Renal cortical epithelial cell (primary cell): Measurements from ENCODE around the gene GSPT2. TPM values are rescaled to one million over a fixed set of nuclear protein-coding genes. Genes with fewer than 3 reads are reported as not detected.
"Not testable (repeated sequence)": the region's sequence is repeated elsewhere in the genome, so short reads cannot be mapped to it uniquely, and the experiment has no call there.

ENCODE experiments used
- DNase-seq: peaks from one replicate; pipeline ENCODE4 v3.0.0-alpha.2; 2011; ENCODE audit warnings: low read depth
- total RNA-seq: library from RNA; depleted of rRNA; stranded (reverse); fragments of >200 nt; gene quantifications from 2 replicates; pipeline ENCODE4 v1.2.3, GENCODE V29; 2014

The GSPT2 gene
- 4.3 and 15.5 TPM in 2 replicates for total RNA-seq

- DNase-seq = peak; percentile 52
Measured at GRCh38 chrX:51743179-51743957, at the start of gene GSPT2. GSPT2 (plus strand) TSS chrX:51743442; CDS start chrX:51743627, 185 bp downstream.

DNA sequence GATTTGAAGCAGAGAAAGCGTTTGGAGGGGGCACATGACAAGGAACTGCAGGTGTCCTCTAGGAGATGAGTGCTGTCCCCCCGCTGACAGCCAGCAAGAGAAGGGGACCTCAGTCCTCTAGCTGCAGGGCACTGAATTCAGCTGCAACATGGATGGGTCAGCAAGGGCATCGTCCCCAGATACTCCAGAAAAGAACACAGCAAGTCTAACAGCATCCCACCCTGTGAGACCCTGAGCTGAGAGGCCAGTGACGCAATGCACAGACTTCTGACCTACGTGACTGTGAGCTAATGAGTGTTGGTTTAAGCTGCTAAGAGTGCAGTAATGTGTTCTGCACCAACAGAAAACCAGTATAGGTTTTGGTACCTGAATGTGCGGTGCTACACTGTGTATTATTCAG, 49.0 kb upstream of the GSPT2 start:
- no peak for DNase-seq

DNA sequence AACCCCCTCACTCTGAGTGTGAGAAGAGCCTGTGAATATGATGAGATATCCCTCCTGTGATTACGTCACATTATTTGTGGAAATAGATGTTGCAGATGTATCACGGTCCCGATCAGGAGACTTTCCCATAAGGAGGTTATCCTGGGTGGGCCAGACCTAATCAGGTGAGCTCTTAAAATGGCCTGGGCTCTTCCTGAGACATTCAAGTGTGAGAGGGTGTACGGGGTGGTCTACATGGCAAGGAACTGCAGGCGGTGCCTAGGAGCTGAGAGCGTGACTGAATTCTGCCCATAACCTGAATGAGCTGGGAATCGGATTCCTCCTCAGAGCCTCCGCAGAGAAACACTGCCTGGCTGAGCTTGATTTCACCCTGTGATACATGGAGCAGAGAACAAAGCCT, 45.8 kb upstream of the GSPT2 start:
- DNase-seq = no peak

- not testable (repeated sequence) for DNase-seq
Measured at GRCh38 chrX:51710277-51711164, 32.7 kb upstream of the GSPT2 start, which contains the start of gene CENPVL1. CENPVL1 (plus strand) TSS chrX:51710512; CDS start chrX:51710512, 0 bp downstream.

DNA sequence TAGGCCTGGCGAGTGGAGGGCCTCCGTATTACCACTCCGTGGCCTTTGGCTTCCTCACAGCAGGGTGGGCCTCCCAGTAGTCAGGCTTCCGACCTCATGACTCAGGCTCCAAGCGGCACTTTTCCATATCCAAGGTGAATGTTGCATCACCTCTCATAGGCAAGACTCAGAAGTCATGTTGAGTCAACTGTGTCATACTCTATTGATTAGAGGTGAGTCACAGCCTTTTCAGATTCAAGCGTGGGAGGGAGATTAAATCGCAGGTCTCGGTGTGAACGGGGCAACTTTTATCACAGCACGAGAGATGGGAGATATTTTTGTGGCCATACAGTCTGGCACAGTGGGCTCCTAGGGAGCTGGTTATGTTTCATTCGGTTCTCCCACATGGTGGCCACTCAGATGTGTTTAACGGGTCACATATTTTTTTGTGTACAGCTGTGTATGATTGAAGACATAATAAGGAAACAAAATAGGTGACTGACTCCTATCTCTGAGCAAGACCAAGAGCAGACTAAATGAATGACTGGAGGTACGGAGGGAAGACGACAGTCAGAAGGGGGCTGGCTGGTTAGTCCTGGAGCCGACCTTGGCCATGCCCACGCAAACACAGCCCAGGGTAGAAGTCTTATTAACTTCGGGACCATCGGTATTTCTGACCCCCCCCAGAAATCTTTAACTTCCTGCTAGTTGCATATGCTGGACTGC, 30.1 kb upstream of the GSPT2 start:
- not testable (repeated sequence) for DNase-seq

GRCh38 chrX:51728202-51728601, 15.0 kb upstream of the GSPT2 start:
- no peak for DNase-seq

GRCh38 chrX:51737091-51737490, 6.2 kb upstream of the GSPT2 start:
- DNase-seq = no peak

GRCh38 chrX:51742586-51742985, 656 bp upstream of the GSPT2 start:
- no peak for DNase-seq

DNA sequence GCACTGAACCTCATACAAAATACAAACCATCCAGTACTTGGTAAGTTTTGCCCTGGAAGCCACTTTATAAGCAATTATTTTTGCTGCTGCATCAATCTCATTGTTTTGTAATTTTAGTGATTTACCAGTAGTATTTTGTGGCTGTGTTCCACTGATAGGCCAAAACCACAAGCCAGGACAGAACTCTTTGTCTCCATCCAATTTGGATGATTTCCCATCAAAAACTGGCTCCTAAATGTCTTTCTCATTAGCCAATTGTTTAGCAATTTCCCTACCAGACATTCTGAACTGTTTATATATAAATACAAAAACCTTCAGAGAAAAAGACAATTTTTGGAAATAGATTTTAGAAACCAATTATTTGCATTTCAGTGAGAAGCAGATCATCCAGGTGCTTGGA, 4.4 kb downstream of the GSPT2 start:
- DNase-seq = no peak

GRCh38 chrX:51759055-51759839, 16.0 kb downstream of the GSPT2 start:
- DNase-seq = no peak

GRCh38 chrX:51760657-51761056, 17.4 kb downstream of the GSPT2 start:
- no peak for DNase-seq

DNA sequence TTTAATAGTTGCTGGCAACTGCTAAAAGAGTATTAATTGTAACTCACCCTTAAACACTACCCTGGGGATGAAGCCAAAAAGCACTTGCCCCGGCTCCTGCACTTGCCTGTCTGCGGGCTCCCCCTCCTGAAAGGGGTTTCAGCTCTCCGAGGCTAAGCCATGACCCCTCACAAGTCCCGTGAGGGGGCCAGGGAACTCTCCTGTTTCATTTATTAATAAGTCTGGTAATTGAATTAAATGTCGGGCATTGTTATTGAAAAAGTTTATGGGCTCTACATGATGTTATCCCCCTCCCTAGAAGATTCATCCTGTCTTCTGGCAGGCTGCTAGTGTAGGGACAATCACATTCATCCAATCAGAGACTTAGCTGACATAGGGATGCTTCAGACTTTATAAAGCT, 23.3 kb downstream of the GSPT2 start:
- DNase-seq = no peak

DNA sequence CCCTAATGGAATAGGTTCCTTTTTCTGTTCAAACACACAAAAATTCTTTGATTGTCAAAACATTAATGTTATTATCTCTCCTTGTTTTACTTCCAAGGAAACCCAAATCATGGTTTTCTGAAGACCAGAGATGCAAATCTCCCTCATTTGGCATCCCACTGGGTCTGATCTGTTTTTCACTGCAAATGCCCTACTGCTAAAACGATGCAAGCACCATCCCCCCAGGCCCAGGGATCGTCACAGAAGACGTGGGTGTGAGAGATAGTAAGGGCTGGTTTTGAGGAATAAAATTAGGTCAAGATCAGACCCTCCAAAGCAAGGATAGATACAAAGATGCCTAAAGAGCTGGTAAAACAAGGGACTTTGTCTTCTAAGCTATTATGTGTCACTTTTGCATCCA, 33.6 kb downstream of the GSPT2 start:
- no peak for DNase-seq

- no peak for DNase-seq
Measured at GRCh38 chrX:51779306-51779705, 36.1 kb downstream of the GSPT2 start.

- DNase-seq = no peak
Measured at GRCh38 chrX:51795136-51795535, 51.9 kb downstream of the GSPT2 start.

Other genes starting within 250 kb of the GSPT2 start
- gene NUDT11, start 246.8 kb upstream of the GSPT2 start, total RNA-seq = 1.7 and 3.3 TPM in 2 replicates
- gene CENPVL3, start 124.5 kb upstream of the GSPT2 start, total RNA-seq = 0.10 TPM in 1 of 2 replicates, not detected in the other
- gene CENPVL2, start 60.6 kb upstream of the GSPT2 start, total RNA-seq = not detected in 2 replicates
- gene CENPVL1, start 32.9 kb upstream of the GSPT2 start, total RNA-seq = not detected in 2 replicates
- gene MAGED1, start 150.2 kb downstream of the GSPT2 start, total RNA-seq = 61.8 and 148 TPM in 2 replicates